HepG2 (cell line): ENCODE data around the gene RNPEPL1. TPM values are rescaled to one million over a fixed set of nuclear protein-coding genes. Genes with fewer than 3 reads are reported as not detected.

Source experiments
- BORCS8-MEF2B ChIP-seq: sonication (generic); formaldehyde crosslinking; IDR thresholded peaks from 2 replicates; pipeline ENCODE4 v1.8.0; 2022; ENCODE audit warnings: mild to moderate bottlenecking, missing genetic modification reagents
- HNRNPUL1 ChIP-seq: fragments of 200-400 bp; formaldehyde crosslinking; IDR thresholded peaks from 2 replicates; pipeline ENCODE4 v1.6.1; 2017; ENCODE audit warnings: low read depth, mild to moderate bottlenecking, low read length, moderate library complexity
- KAT7 ChIP-seq: IDR thresholded peaks from 2 replicates; pipeline ENCODE4 v1.6.1; 2018; ENCODE audit warnings: borderline replicate concordance, missing compliant biosample characterization
- MAF1 ChIP-seq: sonication (generic); formaldehyde crosslinking; IDR thresholded peaks from 2 replicates; pipeline ENCODE4 v1.5.0; 2020; ENCODE audit warnings: missing genetic modification reagents, borderline replicate concordance
- PAXIP1 ChIP-seq: sonication (generic); formaldehyde crosslinking; conservative IDR thresholded peaks from 2 replicates; pipeline ENCODE4 v1.4.0; 2020; ENCODE audit warnings: mild to moderate bottlenecking, missing genetic modification reagents, moderate library complexity
- PRPF4 ChIP-seq: fragments of 200-400 bp; formaldehyde crosslinking; IDR thresholded peaks from 2 replicates; pipeline ENCODE4 v1.6.1; 2016; ENCODE audit warnings: low read length, low read depth; ENCODE audit not compliant: poor library complexity, severe bottlenecking
- SCMH1 ChIP-seq: sonication (generic); formaldehyde crosslinking; IDR thresholded peaks from 2 replicates; pipeline ENCODE4 v1.9.0; 2021; ENCODE audit warnings: missing genetic modification reagents, mild to moderate bottlenecking, borderline replicate concordance
- SMAD3 ChIP-seq: sonication (generic); formaldehyde crosslinking; IDR thresholded peaks from 2 replicates; pipeline ENCODE4 v1.4.0; 2020; ENCODE audit warnings: missing genetic modification reagents
- SNAPC5 ChIP-seq: sonication (generic); formaldehyde crosslinking; IDR thresholded peaks from 2 replicates; pipeline ENCODE4 v1.8.1; 2023; ENCODE audit warnings: mild to moderate bottlenecking, missing genetic modification reagents, borderline replicate concordance
- SPEN ChIP-seq: sonication (generic); formaldehyde crosslinking; IDR thresholded peaks from 2 replicates; pipeline ENCODE4 v1.5.1; 2020; ENCODE audit warnings: low read depth, mild to moderate bottlenecking, missing genetic modification reagents
- TCF7L2 ChIP-seq: IDR thresholded peaks from 2 replicates; pipeline ENCODE4 v1.6.1; 2011; ENCODE audit warnings: mild to moderate bottlenecking, low read depth, low read length, moderate library complexity
- TOE1 ChIP-seq: sonication (generic); formaldehyde crosslinking; IDR thresholded peaks from 2 replicates; pipeline ENCODE4 v1.4.0; 2020; ENCODE audit warnings: mild to moderate bottlenecking, missing genetic modification reagents
- ZMAT3 ChIP-seq: sonication (generic); formaldehyde crosslinking; conservative IDR thresholded peaks from 2 replicates; pipeline ENCODE4 v1.7.0; 2021; ENCODE audit warnings: missing genetic modification reagents
- ZNF75D ChIP-seq: sonication (generic); formaldehyde crosslinking; IDR thresholded peaks from 2 replicates; pipeline ENCODE4 v1.8.1; 2023; ENCODE audit warnings: missing genetic modification reagents, mild to moderate bottlenecking, borderline replicate concordance
- ZSCAN5A ChIP-seq: sonication (generic); formaldehyde crosslinking; IDR thresholded peaks from 2 replicates; pipeline ENCODE4 v1.8.0; 2022; ENCODE audit warnings: mild to moderate bottlenecking, missing genetic modification reagents, borderline replicate concordance
- polyA plus RNA-seq, 8 experiments: library from polyadenylated mRNA; depleted of rRNA in 3 of 8; stranded (reverse) in 7 of 8; unstranded in 1 of 8; fragments of >200 nt; fragmentation: Illumina TruSeq in 4 of 8; extraction: Trizol in 4 of 8; gene quantifications; 2 replicates each; pipeline versions ENCODE4 v1.2.1 to v1.2.3, GENCODE V29; 2011 to 2016; ENCODE audit warnings: low read depth in 4 of 8, missing spikeins in 1 of 8, mixed read lengths in 1 of 8; ENCODE audit not compliant: insufficient read depth in 1 of 8
- total RNA-seq, 5 experiments: library from RNA; depleted of rRNA; stranded (reverse); fragments of >200 nt; fragmentation: Illumina TruSeq; extraction: Trizol; gene quantifications; 2 replicates each; pipeline ENCODE4 v1.2.3, GENCODE V29; 2016; ENCODE audit warnings: low read depth in 1 of 5
- TF ChIP-seq, protein P1 (sequence below): IDR thresholded peaks from 2 replicates; pipeline ENCODE4 v1.6.1; 2016; ENCODE audit warnings: low read depth, control low read depth
- TF ChIP-seq, protein P2 (sequence below): sonication (generic); formaldehyde crosslinking; conservative IDR thresholded peaks from 2 replicates; pipeline ENCODE4 v1.4.0; 2020; ENCODE audit warnings: missing genetic modification reagents
- TF ChIP-seq, protein P3 (sequence below): sonication (generic); formaldehyde crosslinking; IDR thresholded peaks from 2 replicates; pipeline ENCODE4 v1.5.0; 2020; ENCODE audit warnings: mild to moderate bottlenecking, missing genetic modification reagents

RNPEPL1 gene
- total and polyA plus RNA-seq, 2 of the 13 experiments (the other 11 are each of a cell fraction or from before 2014, with no cell fraction given) = 13.0 to 18.0 TPM

DNA sequence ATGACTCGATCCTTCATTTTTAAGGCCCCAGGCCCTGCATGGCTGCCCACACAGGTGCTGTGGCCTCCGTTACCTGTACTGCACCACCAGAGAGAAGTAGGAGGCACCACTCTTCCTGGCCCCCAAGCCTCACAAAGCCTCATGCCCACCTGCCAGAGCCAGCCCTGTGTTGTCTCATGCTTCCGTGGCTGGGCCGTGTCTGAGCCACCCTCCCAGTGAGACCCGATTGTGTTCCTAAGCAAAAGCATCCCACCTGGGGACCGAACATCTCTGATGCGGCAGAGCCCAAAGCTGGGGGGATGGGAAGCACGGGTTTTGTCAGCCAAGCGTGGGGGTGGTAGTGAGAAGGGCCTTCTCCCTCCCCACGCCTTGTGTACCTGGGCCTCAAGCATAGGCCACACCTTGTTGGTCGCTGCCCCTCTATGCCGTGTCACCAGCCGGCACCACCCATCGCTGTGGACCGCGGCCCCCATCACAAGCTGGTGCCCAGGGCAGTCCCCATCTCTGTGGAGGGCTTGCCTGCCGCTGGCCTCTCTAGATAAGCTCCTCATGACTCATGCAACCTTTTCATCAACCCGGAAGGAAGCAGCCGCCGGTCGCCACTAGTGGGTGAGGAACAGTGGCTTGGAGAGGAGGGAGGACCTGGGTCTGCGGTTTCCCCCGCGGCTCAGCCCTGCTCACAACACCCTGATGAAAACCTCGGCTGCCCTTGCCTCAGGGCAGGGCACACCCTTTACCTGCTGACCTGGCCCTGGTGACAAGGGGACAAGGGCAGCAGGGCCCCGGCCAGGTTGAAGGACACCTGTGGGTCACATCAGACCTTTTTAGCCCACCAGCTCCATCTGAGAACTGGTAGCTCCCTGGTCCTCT, 2.7 kb upstream of the RNPEPL1 start (continued):
- TF ChIP-seq ZSCAN5A (CRISPR knock-in tag) (no peak), KAT7 (CRISPR knock-in tag) (peak; percentile 85; the same call in 1 of the 2 replicates), SPEN (no peak), ZNF75D (CRISPR knock-in tag) (no peak), SMAD3 (CRISPR knock-in tag) (no peak), ZMAT3 (CRISPR knock-in tag) (peak; percentile 69; the same call in 1 of the 2 replicates), TOE1 (no peak), SNAPC5 (CRISPR knock-in tag) (no peak), HNRNPUL1 (no peak), SCMH1 (CRISPR knock-in tag) (no peak), PAXIP1 (peak; percentile 39; the same call in 1 of the 2 replicates), MAF1 (CRISPR knock-in tag) (0 out of 2 replicates have a peak, but pooled peaks have one; percentile 71), PRPF4 (peak; percentile 24), TCF7L2 (no peak), BORCS8-MEF2B (no peak)
- TF ChIP-seq, protein P1, sequence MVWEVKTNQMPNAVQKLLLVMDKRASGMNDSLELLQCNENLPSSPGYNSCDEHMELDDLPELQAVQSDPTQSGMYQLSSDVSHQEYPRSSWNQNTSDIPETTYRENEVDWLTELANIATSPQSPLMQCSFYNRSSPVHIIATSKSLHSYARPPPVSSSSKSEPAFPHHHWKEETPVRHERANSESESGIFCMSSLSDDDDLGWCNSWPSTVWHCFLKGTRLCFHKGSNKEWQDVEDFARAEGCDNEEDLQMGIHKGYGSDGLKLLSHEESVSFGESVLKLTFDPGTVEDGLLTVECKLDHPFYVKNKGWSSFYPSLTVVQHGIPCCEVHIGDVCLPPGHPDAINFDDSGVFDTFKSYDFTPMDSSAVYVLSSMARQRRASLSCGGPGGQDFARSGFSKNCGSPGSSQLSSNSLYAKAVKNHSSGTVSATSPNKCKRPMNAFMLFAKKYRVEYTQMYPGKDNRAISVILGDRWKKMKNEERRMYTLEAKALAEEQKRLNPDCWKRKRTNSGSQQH (CRISPR knock-in tag) = no peak
- TF ChIP-seq, protein P2, sequence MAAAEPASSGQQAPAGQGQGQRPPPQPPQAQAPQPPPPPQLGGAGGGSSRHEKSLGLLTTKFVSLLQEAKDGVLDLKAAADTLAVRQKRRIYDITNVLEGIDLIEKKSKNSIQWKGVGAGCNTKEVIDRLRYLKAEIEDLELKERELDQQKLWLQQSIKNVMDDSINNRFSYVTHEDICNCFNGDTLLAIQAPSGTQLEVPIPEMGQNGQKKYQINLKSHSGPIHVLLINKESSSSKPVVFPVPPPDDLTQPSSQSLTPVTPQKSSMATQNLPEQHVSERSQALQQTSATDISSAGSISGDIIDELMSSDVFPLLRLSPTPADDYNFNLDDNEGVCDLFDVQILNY (CRISPR knock-in tag) = no peak
- TF ChIP-seq, protein P3, sequence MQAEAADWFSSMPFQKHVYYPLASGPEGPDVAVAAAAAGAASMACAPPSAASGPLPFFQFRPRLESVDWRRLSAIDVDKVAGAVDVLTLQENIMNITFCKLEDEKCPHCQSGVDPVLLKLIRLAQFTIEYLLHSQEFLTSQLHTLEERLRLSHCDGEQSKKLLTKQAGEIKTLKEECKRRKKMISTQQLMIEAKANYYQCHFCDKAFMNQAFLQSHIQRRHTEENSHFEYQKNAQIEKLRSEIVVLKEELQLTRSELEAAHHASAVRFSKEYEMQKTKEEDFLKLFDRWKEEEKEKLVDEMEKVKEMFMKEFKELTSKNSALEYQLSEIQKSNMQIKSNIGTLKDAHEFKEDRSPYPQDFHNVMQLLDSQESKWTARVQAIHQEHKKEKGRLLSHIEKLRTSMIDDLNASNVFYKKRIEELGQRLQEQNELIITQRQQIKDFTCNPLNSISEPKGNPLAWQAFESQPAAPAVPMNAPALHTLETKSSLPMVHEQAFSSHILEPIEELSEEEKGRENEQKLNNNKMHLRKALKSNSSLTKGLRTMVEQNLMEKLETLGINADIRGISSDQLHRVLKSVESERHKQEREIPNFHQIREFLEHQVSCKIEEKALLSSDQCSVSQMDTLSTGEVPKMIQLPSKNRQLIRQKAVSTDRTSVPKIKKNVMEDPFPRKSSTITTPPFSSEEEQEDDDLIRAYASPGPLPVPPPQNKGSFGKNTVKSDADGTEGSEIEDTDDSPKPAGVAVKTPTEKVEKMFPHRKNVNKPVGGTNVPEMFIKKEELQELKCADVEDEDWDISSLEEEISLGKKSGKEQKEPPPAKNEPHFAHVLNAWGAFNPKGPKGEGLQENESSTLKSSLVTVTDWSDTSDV (CRISPR knock-in tag) = peak; percentile 15
